Ishikawa (cell line): Measurements from ENCODE around the gene CA7.

Experiments
- CEBPB ChIP-seq: IDR thresholded peaks from 2 replicates; pipeline ENCODE4 v1.6.1; 2012
- CREB1 ChIP-seq: IDR thresholded peaks from 2 replicates; pipeline ENCODE4 v1.6.1; 2012; ENCODE audit warnings: low read depth
- EGR1 ChIP-seq: IDR thresholded peaks from 2 replicates; pipeline ENCODE4 v1.6.1; 2012
- EP300 ChIP-seq: IDR thresholded peaks from 2 replicates; pipeline ENCODE4 v1.6.1; 2012; ENCODE audit warnings: borderline replicate concordance
- FOXM1 ChIP-seq: IDR thresholded peaks from 2 replicates; pipeline ENCODE4 v1.6.1; 2012; ENCODE audit warnings: low read depth, borderline replicate concordance
- MAX ChIP-seq: IDR thresholded peaks from 2 replicates; pipeline ENCODE4 v1.6.1; 2012
- REST ChIP-seq: IDR thresholded peaks from 2 replicates; pipeline ENCODE4 v1.6.1; 2012; ENCODE audit warnings: low read depth, mild to moderate bottlenecking
- TAF1 ChIP-seq: IDR thresholded peaks from 2 replicates; pipeline ENCODE4 v1.6.1; 2012; ENCODE audit warnings: low read depth, mild to moderate bottlenecking
- TCF12 ChIP-seq: IDR thresholded peaks from 2 replicates; pipeline ENCODE4 v1.6.1; 2012; ENCODE audit warnings: low read depth
- TEAD4 ChIP-seq: IDR thresholded peaks from 2 replicates; pipeline ENCODE4 v1.6.1; 2012
- USF1 ChIP-seq: IDR thresholded peaks from 2 replicates; pipeline ENCODE4 v1.6.1; 2012
- YY1 ChIP-seq: IDR thresholded peaks from 2 replicates; pipeline ENCODE4 v1.6.1; 2012; ENCODE audit warnings: low read depth

- TF ChIP-seq REST (no peak), EP300 (no peak), CEBPB (no peak), MAX (no peak), YY1 (no peak), CREB1 (no peak), TAF1 (no peak), TCF12 (no peak), FOXM1 (no peak), USF1 (no peak), EGR1 (no peak), TEAD4 (no peak)
These were observed 6.1 kb downstream of the CA7 start for GRCh38 chr16:66850115-66850815.
